Spinal cord (tissue), 10 donors: ENCODE data around the gene B4GALNT1. TPM values are rescaled to one million over a fixed set of nuclear protein-coding genes. Genes with fewer than 3 reads are reported as not detected.
"Not testable (repeated sequence)": the region's sequence is repeated elsewhere in the genome, so short reads cannot be mapped to it uniquely, and the experiment has no call there.

Experiments used
- DNase-seq, 6 donors: peaks; one replicate each; pipeline versions ENCODE4 v3.0.0 to v3.0.0-alpha.2; 2013 to 2015; ENCODE audit warnings: low spot score in 6 of 6, low read depth in 4 of 6
- H3K27ac ChIP-seq: one replicate; pipeline ENCODE4 v1.5.1; 2013; ENCODE audit warnings: low read depth, low read length, control low read depth
- H3K27me3 ChIP-seq: one replicate; pipeline ENCODE4 v1.6.1; 2013; ENCODE audit warnings: low read length; ENCODE audit not compliant: control insufficient read depth, insufficient read depth
- H3K36me3 ChIP-seq: one replicate; pipeline ENCODE4 v1.6.1; 2013; ENCODE audit warnings: low read length; ENCODE audit not compliant: control insufficient read depth, insufficient read depth
- H3K4me1 ChIP-seq: one replicate; pipeline ENCODE4 v1.6.1; 2013; ENCODE audit warnings: low read length; ENCODE audit not compliant: control insufficient read depth, insufficient read depth
- H3K4me3 ChIP-seq: one replicate; pipeline ENCODE4 v1.5.1; 2013; ENCODE audit warnings: low read depth, low read length, control low read depth
- H3K9me3 ChIP-seq: one replicate; pipeline ENCODE4 v1.6.1; 2013; ENCODE audit warnings: low read length; ENCODE audit not compliant: control insufficient read depth, insufficient read depth
- WGBS: methylation state at CpG from one replicate; pipeline ENCODE4 v1.1.5; 2013; ENCODE audit warnings: missing lambda C conversion rate; ENCODE audit not compliant: insufficient coverage; 5-methylcytosine and 5-hydroxymethylcytosine counted together
- long read RNA-seq, 4 donors: transcript quantifications; one replicate each; lab custom pipeline, GENCODE V29; 2026
- polyA plus RNA-seq, 2 donors: library from polyadenylated mRNA; unstranded; fragments of 120-200 nt; gene quantifications; one replicate each; pipeline ENCODE4 v1.2.1, GENCODE V29; 2013; ENCODE audit not compliant: insufficient read length in 2 of 2
- total RNA-seq, 2 donors: library from RNA; depleted of rRNA in 1 of 2; stranded (reverse); fragments of 120-200 nt in 1 of 2; fragments of >200 nt in 1 of 2; gene quantifications; one replicate each; pipeline versions ENCODE4 v1.2.3 to v1.2.4, GENCODE V29; 2013 to 2014
- donor health status: healthy.

Gene B4GALNT1
- total RNA-seq (10 to 100 TPM; 11.7 to 19.7 TPM), polyA plus RNA-seq (10 to 100 TPM; 45.7 to 50.0 TPM)
- long read RNA-seq, donor 1, partial matches to known transcripts = 5 of 12 reads
- long read RNA-seq, donor 1, other reads (novel, unspliced or antisense) = 0 of 12 reads
- long read RNA-seq, donor 2, full-length matches to known transcripts = 3 of 3 reads
- long read RNA-seq, donor 2, partial matches to known transcripts = 0 of 3 reads
- long read RNA-seq, donor 2, other reads (novel, unspliced or antisense) = 0 of 3 reads
- long read RNA-seq, donor 3, partial matches to known transcripts = 0 of 2 reads
- long read RNA-seq, donor 3, other reads (novel, unspliced or antisense) = 0 of 2 reads
- long read RNA-seq, donor 4, partial matches to known transcripts = 12 of 12 reads
- long read RNA-seq, donor 4, other reads (novel, unspliced or antisense) = 0 of 12 reads

- no peak within 1 kb of the TSS for H3K27ac ChIP-seq
- H3K4me3 ChIP-seq = peak within 1 kb of the TSS; percentile 58
- no peaks in the 10 kb centered on the region for H3K9me3 ChIP-seq
- peaks cover 37% of the 10 kb centered on the region for H3K4me1 ChIP-seq
- WGBS = under 1% methylated on average over 46 of the region's 58 CpGs
- DNase-seq = peak in 5 of 6 donors; percentile 62 to 95 (median 71)
- H3K27me3 ChIP-seq = peaks cover 41% of the 10 kb centered on the region
- H3K36me3 ChIP-seq = peaks cover 13% of the 10 kb centered on the region
These were observed at the start of gene B4GALNT1 for GRCh38 chr12:57632958-57633840. Gene B4GALNT1, minus strand, starts transcription at chr12:57633201. Its CDS starts 1,069 bp downstream, at chr12:57632132.

GRCh38 chr12:57679697-57680096 is 46.7 kb upstream of the B4GALNT1 start:
- Histone ChIP-seq H3K9me3 (no peaks in the 10 kb centered on the region), H3K27ac (no peak overlapping the region), H3K4me3 (no peak overlapping the region), H3K36me3 (no peaks in the 10 kb centered on the region), H3K27me3 (no peaks in the 10 kb centered on the region), H3K4me1 (no peaks in the 10 kb centered on the region)
- no peak for DNase-seq

- not testable (repeated sequence) for DNase-seq, H3K36me3 ChIP-seq, H3K27ac ChIP-seq, H3K4me3 ChIP-seq, H3K9me3 ChIP-seq, H3K27me3 ChIP-seq, H3K4me1 ChIP-seq
- WGBS = 84% methylated on average over 4 of the region's 9 CpGs
These were observed 44.9 kb upstream of the B4GALNT1 start for GRCh38 chr12:57677947-57678346.

DNA sequence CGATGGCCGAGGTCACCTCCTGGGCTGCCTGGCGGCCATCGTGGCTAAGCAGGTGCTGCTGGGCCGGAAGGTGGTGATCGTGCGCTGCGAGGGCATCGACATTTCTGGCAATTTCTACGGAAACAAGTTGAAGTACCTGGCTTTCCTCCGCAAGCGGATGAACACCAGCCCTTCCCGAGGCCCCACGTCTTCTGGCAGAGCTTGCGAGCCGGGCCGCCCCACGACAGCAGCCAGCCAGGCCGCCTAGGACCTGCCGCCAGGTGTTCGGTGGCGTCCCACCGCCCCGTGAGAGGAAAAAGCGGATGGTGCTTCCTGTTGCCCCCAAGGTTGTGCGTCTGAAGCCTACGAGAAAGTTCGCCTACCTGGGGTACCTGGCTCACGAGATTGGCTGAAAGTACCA is 41.7 kb upstream of the B4GALNT1 start:
- no peak for DNase-seq
- Histone ChIP-seq H3K4me3 (no peak overlapping the region), H3K9me3 (no peaks in the 10 kb centered on the region), H3K4me1 (no peaks in the 10 kb centered on the region), H3K36me3 (no peaks in the 10 kb centered on the region), H3K27ac (no peak overlapping the region), H3K27me3 (no peaks in the 10 kb centered on the region)
- 93% methylated on average over 29 of the region's 29 CpGs for WGBS

DNA sequence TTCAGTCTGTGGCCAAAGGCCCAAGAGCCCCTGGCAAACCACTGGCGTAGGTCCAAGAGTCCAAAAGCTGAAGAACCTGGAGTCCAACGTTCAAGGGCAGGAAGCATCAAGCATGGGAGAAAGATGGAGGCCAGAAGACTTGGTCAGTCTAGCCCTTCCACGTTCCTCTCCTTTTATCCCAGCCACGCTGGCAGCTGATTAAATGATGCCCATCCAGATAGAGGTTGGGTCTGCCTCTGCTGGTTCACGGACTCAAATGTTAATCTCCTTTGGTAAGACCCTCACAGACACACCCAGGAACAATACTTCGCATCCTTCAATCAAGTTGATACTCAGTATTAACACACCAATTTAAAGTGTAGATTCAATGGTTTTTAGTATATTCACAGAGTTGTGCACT is 39.8 kb upstream of the B4GALNT1 start:
- Histone ChIP-seq H3K27me3 (peaks cover 2% of the 10 kb centered on the region), H3K4me1 (no peaks in the 10 kb centered on the region), H3K27ac (no peak overlapping the region), H3K9me3 (no peaks in the 10 kb centered on the region), H3K36me3 (no peaks in the 10 kb centered on the region), H3K4me3 (no peak overlapping the region)
- no peak for DNase-seq
- 86% methylated on average over 3 of the region's 6 CpGs for WGBS

GRCh38 chr12:57671811-57672210 is 38.8 kb upstream of the B4GALNT1 start:
- DNase-seq, H3K27me3 ChIP-seq, H3K4me3 ChIP-seq, H3K4me1 ChIP-seq, H3K9me3 ChIP-seq, H3K27ac ChIP-seq, H3K36me3 ChIP-seq: not testable (repeated sequence)
- WGBS = 93% methylated on average over 2 of the region's 3 CpGs

DNA sequence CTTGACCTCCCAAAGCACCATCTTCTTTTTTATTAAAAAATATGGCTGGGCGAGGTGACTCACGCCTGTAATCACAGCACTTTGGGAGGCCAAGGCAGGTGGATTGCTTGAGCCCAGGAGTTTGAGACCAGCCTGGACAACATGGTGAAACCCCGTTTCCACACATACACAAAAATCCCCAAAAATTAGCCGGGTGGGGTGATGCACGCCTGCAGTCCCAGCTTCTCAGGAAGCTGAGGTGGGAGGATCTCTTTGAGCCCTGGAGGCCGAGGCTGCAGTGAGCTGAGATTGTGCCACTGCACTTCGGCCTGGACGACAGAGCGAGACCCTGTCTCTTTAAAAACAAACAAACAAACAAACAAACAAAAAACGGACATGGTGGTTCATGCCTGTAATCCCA is 36.7 kb upstream of the B4GALNT1 start:
- not testable (repeated sequence) for DNase-seq, H3K27ac ChIP-seq, H3K4me1 ChIP-seq, H3K27me3 ChIP-seq, H3K4me3 ChIP-seq, H3K9me3 ChIP-seq, H3K36me3 ChIP-seq
- 96% methylated on average over 8 of the region's 10 CpGs for WGBS

- WGBS = 75% methylated on average over 5 of the region's 5 CpGs
These were observed 33.9 kb upstream of the B4GALNT1 start for GRCh38 chr12:57666897-57667296.

DNA sequence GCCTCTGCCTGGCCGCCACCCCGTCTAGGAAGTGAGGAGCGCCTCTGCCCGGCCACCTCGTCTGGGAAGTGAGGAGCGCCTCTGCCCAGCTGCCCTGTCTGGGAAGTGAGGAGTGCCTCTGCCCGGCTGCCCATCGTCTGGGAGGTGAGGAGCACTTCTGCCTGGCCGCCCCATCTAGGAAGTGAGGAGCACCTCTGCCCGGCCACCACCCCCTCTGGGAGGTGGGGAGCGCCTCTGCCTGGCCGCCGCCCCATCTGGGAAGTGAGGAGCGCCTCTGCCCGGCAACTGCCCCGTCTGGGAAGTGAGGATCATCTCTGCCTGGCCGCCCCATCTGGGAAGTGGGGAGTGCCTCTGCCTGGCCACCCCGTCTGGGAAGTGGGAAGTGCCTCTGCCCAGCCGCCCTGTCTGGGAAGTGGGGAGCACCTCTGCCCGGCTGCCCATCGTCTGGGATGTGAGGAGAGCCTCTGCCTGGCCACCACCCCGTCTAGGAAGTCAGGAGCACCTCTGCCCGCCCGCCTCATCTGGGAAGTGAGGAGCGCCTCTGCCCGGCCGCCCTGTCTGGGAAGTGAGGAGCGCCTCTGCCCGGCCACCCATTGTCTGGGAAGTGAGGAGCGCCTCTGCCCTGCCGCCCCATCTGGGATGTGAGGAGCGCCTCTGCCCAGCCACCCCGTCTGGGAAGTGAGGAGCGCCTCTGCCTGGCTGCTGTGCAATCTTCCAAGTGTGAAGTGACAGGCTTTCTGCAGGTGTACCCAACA is 32.2 kb upstream of the B4GALNT1 start:
- not testable (repeated sequence) for H3K27ac ChIP-seq, H3K4me1 ChIP-seq, H3K4me3 ChIP-seq, DNase-seq, H3K27me3 ChIP-seq, H3K36me3 ChIP-seq, H3K9me3 ChIP-seq
- WGBS = 86% methylated on average over 28 of the region's 34 CpGs

More at GRCh38 chr12:57666897-57667296, 33.9 kb upstream of the B4GALNT1 start:
- H3K9me3 ChIP-seq = no peaks in the 10 kb centered on the region
- no peak for DNase-seq
- H3K4me1 ChIP-seq = no peaks in the 10 kb centered on the region
- H3K27me3 ChIP-seq = peaks cover 2% of the 10 kb centered on the region
- H3K36me3 ChIP-seq = no peaks in the 10 kb centered on the region
- no peak overlapping the region for H3K27ac ChIP-seq
- H3K4me3 ChIP-seq = no peak overlapping the region
